DOHH2 (cell line): ENCODE results near the gene POMGNT1.

ENCODE experiments used
- H3F3A ChIP-seq: fragments of 200-600 bp; sonication (generic), shearing (Covaris generic); 2 replicates; pipeline ENCODE4 v1.6.0; 2016; ENCODE audit warnings: antibody characterized with exemption, mild to moderate bottlenecking; ENCODE audit not compliant: control insufficient read depth, insufficient read depth
- H3K27ac ChIP-seq: fragments of 200-600 bp; sonication (generic); 2 replicates; pipeline ENCODE4 v1.5.1; 2014; ENCODE audit warnings: low read depth, mild to moderate bottlenecking, low read length, moderate library complexity
- H3K27me3 ChIP-seq: fragments of 200-600 bp; sonication (generic); 2 replicates; pipeline ENCODE4 v1.6.1; 2014; ENCODE audit warnings: mild to moderate bottlenecking, low read length, mixed read lengths; ENCODE audit not compliant: control insufficient read depth
- H3K36me3 ChIP-seq: fragments of 200-600 bp; sonication (generic); 2 replicates; pipeline ENCODE4 v1.6.1; 2014; ENCODE audit warnings: mild to moderate bottlenecking, low read length, moderate library complexity, mixed read lengths; ENCODE audit not compliant: control insufficient read depth
- H3K4me1 ChIP-seq: fragments of 200-600 bp; sonication (generic); 2 replicates; pipeline ENCODE4 v1.6.1; 2014; ENCODE audit warnings: mild to moderate bottlenecking, low read length, mixed read lengths; ENCODE audit not compliant: control insufficient read depth
- H3K4me2 ChIP-seq: fragments of 200-600 bp; sonication (generic); 2 replicates; pipeline ENCODE4 v1.6.0; 2014; ENCODE audit warnings: mild to moderate bottlenecking, low read length, moderate library complexity
- H3K4me3 ChIP-seq: fragments of 200-600 bp; sonication (generic); 2 replicates; pipeline ENCODE4 v1.5.1; 2014; ENCODE audit warnings: mild to moderate bottlenecking, low read length, mixed read lengths
- H3K79me2 ChIP-seq: fragments of 200-600 bp; sonication (generic); 2 replicates; pipeline ENCODE4 v1.6.1; 2014; ENCODE audit warnings: mild to moderate bottlenecking, low read length, mixed read lengths; ENCODE audit not compliant: control insufficient read depth
- H3K9me2 ChIP-seq: fragments of 200-600 bp; sonication (generic); replicated peaks from 2 replicates; pipeline ENCODE4 v1.6.1; 2014; ENCODE audit warnings: mild to moderate bottlenecking, low read length, mixed read lengths; ENCODE audit not compliant: control insufficient read depth
- H3K9me3 ChIP-seq: fragments of 200-600 bp; sonication (generic); 2 replicates; pipeline ENCODE4 v1.6.1; 2014; ENCODE audit warnings: antibody characterized with exemption, low read length, mixed read lengths; ENCODE audit not compliant: control insufficient read depth, insufficient read depth
- H4K20me1 ChIP-seq: fragments of 200-600 bp; sonication (generic); 2 replicates; pipeline ENCODE4 v1.6.0; 2014; ENCODE audit warnings: low read depth, mild to moderate bottlenecking, antibody characterized with exemption, low read length, moderate library complexity; ENCODE audit not compliant: control insufficient read depth, insufficient read depth
- CTCF ChIP-seq: fragments of 200-600 bp; sonication (generic); IDR thresholded peaks from one replicate; pipeline ENCODE4 v1.5.1; 2014; ENCODE audit warnings: antibody characterized with exemption, mild to moderate bottlenecking, low read depth, low read length; ENCODE audit not compliant: poor library complexity, severe bottlenecking
- EZH2phosphoT487 ChIP-seq: fragments of 200-600 bp; sonication (generic); IDR thresholded peaks from 2 replicates; pipeline ENCODE4 v1.6.1; 2017; ENCODE audit warnings: borderline replicate concordance, mild to moderate bottlenecking, antibody characterized with exemption, low read length, moderate library complexity, mixed read lengths

Gene POMGNT1

GRCh38 chr1:46196609-46197008, 1.6 kb downstream of the POMGNT1 start:
- no peak overlapping the region for H3K4me2 ChIP-seq
- TF ChIP-seq EZH2phosphoT487: no peak
- no peak for TF ChIP-seq CTCF
- no peak overlapping the region for H3K27ac ChIP-seq
- H3F3A ChIP-seq: peaks cover 5% of the 10 kb centered on the region; the same call in 1 of the 2 replicates
- no peaks in the 10 kb centered on the region for H3K9me2 ChIP-seq
- peaks cover 25% of the 10 kb centered on the region for H3K4me1 ChIP-seq
- H3K9me3 ChIP-seq: no peaks in the 10 kb centered on the region
- peaks cover 8% of the 10 kb centered on the region; the same call in 1 of the 2 replicates for H3K36me3 ChIP-seq
- H3K4me3 ChIP-seq: no peak overlapping the region
- H4K20me1 ChIP-seq: no peaks in the 10 kb centered on the region
- no peaks in the 10 kb centered on the region for H3K27me3 ChIP-seq
- peaks cover 5% of the 10 kb centered on the region for H3K79me2 ChIP-seq

- H3K4me2 ChIP-seq: no peak overlapping the region
- H3K9me2 ChIP-seq: no peaks in the 10 kb centered on the region
- no peaks in the 10 kb centered on the region for H4K20me1 ChIP-seq
- H3K4me1 ChIP-seq: peaks cover 25% of the 10 kb centered on the region
- H3K4me3 ChIP-seq: no peak overlapping the region
- TF ChIP-seq CTCF (no peak), EZH2phosphoT487 (no peak)
- no peaks in the 10 kb centered on the region for H3K27me3 ChIP-seq
- peaks cover 8% of the 10 kb centered on the region; the same call in 1 of the 2 replicates for H3K36me3 ChIP-seq
- no peaks in the 10 kb centered on the region for H3K9me3 ChIP-seq
- peaks cover 5% of the 10 kb centered on the region for H3K79me2 ChIP-seq
- no peak overlapping the region for H3K27ac ChIP-seq
- H3F3A ChIP-seq: peaks cover 5% of the 10 kb centered on the region; the same call in 1 of the 2 replicates
These were observed 3.5 kb downstream of the POMGNT1 start for GRCh38 chr1:46194641-46195193.

GRCh38 chr1:46193984-46194570, 4.2 kb downstream of the POMGNT1 start:
- Histone ChIP-seq H3K4me1 (peaks cover 19% of the 10 kb centered on the region), H3K9me3 (no peaks in the 10 kb centered on the region), H3K27me3 (no peaks in the 10 kb centered on the region), H3K4me3 (no peak overlapping the region), H3K79me2 (peaks cover 5% of the 10 kb centered on the region), H3K27ac (no peak overlapping the region), H3K9me2 (no peaks in the 10 kb centered on the region), H3F3A (peaks cover 3% of the 10 kb centered on the region; the same call in 1 of the 2 replicates), H3K4me2 (no peak overlapping the region), H4K20me1 (no peaks in the 10 kb centered on the region), H3K36me3 (peaks cover 8% of the 10 kb centered on the region; the same call in 1 of the 2 replicates)
- no peak for TF ChIP-seq CTCF
- TF ChIP-seq EZH2phosphoT487: no peak
